ENCODE data around the gene MB21D2.
"Not testable (repeated sequence)": the region's sequence is repeated elsewhere in the genome, so short reads cannot be mapped to it uniquely, and the experiment has no call there.

The MB21D2 gene

GRCh38 chr3:192917404-192918274 lies at the start of gene MB21D2:
MB21D2 (minus strand) TSS chr3:192917856; CDS start chr3:192917840, 16 bp downstream.
- DNase-seq: peak; percentile 88

GRCh38 chr3:192964959-192965719 lies 47.5 kb upstream of the MB21D2 start:
- not testable (repeated sequence) for DNase-seq

- DNase-seq: no peak
Observed at GRCh38 chr3:192959773-192960172, 42.1 kb upstream of the MB21D2 start.

- DNase-seq: no peak
Observed at GRCh38 chr3:192958219-192958872, 40.7 kb upstream of the MB21D2 start.

GRCh38 chr3:192957441-192958021 lies 39.9 kb upstream of the MB21D2 start:
- DNase-seq: no peak

GRCh38 chr3:192953926-192954325 lies 36.3 kb upstream of the MB21D2 start:
- DNase-seq: no peak

GRCh38 chr3:192947421-192947820 lies 29.8 kb upstream of the MB21D2 start:
- no peak for DNase-seq

- no peak for DNase-seq
Observed at GRCh38 chr3:192943393-192943792, 25.7 kb upstream of the MB21D2 start.

GRCh38 chr3:192942625-192943024 lies 25.0 kb upstream of the MB21D2 start:
- DNase-seq: no peak

GRCh38 chr3:192940129-192940528 lies 22.5 kb upstream of the MB21D2 start:
- DNase-seq: no peak

- DNase-seq: no peak
Observed at GRCh38 chr3:192935441-192935840, 17.8 kb upstream of the MB21D2 start.

GRCh38 chr3:192933779-192934460 lies 16.3 kb upstream of the MB21D2 start:
- no peak for DNase-seq

- DNase-seq: no peak
Observed at GRCh38 chr3:192933259-192933658, 15.6 kb upstream of the MB21D2 start.

- no peak for DNase-seq
Observed at GRCh38 chr3:192931825-192932224, 14.2 kb upstream of the MB21D2 start.

- no peak for DNase-seq
Observed at GRCh38 chr3:192930577-192930976, 12.9 kb upstream of the MB21D2 start.

- DNase-seq: no peak
Observed at GRCh38 chr3:192929755-192930547, 12.3 kb upstream of the MB21D2 start.

GRCh38 chr3:192929146-192929545 lies 11.5 kb upstream of the MB21D2 start:
- DNase-seq: no peak

GRCh38 chr3:192928720-192929119 lies 11.1 kb upstream of the MB21D2 start:
- DNase-seq: no peak

GRCh38 chr3:192928016-192928415 lies 10.4 kb upstream of the MB21D2 start:
- DNase-seq: no peak

- DNase-seq: no peak
Observed at GRCh38 chr3:192927016-192927415, 9.4 kb upstream of the MB21D2 start.

- no peak for DNase-seq
Observed at GRCh38 chr3:192923731-192924130, 6.1 kb upstream of the MB21D2 start.

- no peak for DNase-seq
Observed at GRCh38 chr3:192921793-192922192, 4.1 kb upstream of the MB21D2 start.

All from amniotic stem cell (primary cell).